Stimulated activated CD8-positive, alpha-beta memory T cell treated with anti-CD3 and anti-CD28 coated beads, Interleukin-15, amount 100 ng/mL, for 24 hours (primary cell): Measurements from ENCODE around the gene TAF1L.

ENCODE experiments used
- DNase-seq: peaks from one replicate; pipeline ENCODE4 v3.0.0-alpha.2; 2020; ENCODE audit warnings: low read depth

Gene TAF1L

GRCh38 chr9:32590898-32591297 lies 44.6 kb downstream of the TAF1L start:
- DNase-seq: no peak

GRCh38 chr9:32590476-32590875 lies 45.0 kb downstream of the TAF1L start:
- no peak for DNase-seq

GRCh38 chr9:32589083-32589723 lies 46.3 kb downstream of the TAF1L start:
- no peak for DNase-seq

- no peak for DNase-seq
Measured at GRCh38 chr9:32587901-32588300, 47.6 kb downstream of the TAF1L start.

- no peak for DNase-seq
Measured at GRCh38 chr9:32584784-32585183, 50.7 kb downstream of the TAF1L start.

GRCh38 chr9:32581512-32582143 lies 53.8 kb downstream of the TAF1L start:
- no peak for DNase-seq

GRCh38 chr9:32580631-32581300 lies 54.7 kb downstream of the TAF1L start:
- DNase-seq: no peak

- peak; percentile 53 for DNase-seq
Measured at GRCh38 chr9:32579706-32580331, 55.6 kb downstream of the TAF1L start.
